ENCODE data around the gene ACAD9.
"Not testable (repeated sequence)": the region's sequence is repeated elsewhere in the genome, so short reads cannot be mapped to it uniquely, and the experiment has no call there.

ACAD9 gene

DNA sequence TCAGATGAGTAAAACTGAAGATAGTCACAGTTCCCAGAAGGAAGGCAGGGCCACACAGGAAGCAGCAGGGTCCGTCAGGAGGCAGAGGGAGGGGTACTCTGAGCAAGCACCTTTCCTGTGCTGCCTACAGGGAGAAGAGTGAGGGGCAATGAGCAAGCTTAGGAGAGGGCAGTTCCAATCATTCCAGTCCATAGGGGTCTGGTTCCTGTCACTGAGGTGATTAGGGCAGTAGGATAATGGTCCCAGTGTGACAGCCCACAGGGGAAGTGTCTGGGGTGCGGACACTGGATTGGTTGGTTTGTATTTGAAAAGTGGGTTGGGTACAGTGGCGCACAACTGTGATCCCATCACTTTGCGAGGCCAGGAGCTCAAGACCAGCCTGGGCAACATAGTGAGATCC, 7.1 kb upstream of the ACAD9 start:
- Histone ChIP-seq H3K36me3 (ENCODE audit: insufficient read depth, low read length) (no peaks in the 10 kb centered on the region; the same call in 1 of the 2 replicates), H3K9me3 (ENCODE audit: control insufficient read depth, insufficient read depth, low read length) (no peaks in the 10 kb centered on the region), H3K9ac (ENCODE audit: low read depth, low read length) (no peak overlapping the region), H3K4me1 (ENCODE audit: insufficient read depth, low read length) (peaks cover 4% of the 10 kb centered on the region; the same call in 1 of the 2 replicates)

DNA sequence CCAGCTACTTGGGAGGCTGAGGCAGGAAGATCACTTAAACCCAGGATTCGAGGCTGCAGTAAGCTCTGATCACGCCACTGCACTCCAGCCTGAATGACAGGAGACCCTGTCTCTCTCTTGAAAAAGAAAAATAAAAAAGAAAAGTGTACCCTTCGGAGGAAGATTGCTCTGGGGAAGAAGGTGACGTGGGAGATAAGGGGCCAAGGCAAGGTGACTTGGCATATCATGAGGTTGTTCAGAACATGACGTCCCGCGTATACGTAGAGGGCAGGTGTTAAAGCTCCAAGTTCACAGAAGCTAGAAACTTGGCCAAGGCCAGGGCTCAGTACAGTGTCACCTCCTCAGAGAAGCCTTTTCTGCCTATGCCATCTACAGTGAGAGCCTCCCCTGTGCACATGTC, 6.7 kb upstream of the ACAD9 start:
- H3K4me1 ChIP-seq (ENCODE audit: insufficient read depth, low read length), result peaks cover 4% of the 10 kb centered on the region; the same call in 1 of the 2 replicates

DNA sequence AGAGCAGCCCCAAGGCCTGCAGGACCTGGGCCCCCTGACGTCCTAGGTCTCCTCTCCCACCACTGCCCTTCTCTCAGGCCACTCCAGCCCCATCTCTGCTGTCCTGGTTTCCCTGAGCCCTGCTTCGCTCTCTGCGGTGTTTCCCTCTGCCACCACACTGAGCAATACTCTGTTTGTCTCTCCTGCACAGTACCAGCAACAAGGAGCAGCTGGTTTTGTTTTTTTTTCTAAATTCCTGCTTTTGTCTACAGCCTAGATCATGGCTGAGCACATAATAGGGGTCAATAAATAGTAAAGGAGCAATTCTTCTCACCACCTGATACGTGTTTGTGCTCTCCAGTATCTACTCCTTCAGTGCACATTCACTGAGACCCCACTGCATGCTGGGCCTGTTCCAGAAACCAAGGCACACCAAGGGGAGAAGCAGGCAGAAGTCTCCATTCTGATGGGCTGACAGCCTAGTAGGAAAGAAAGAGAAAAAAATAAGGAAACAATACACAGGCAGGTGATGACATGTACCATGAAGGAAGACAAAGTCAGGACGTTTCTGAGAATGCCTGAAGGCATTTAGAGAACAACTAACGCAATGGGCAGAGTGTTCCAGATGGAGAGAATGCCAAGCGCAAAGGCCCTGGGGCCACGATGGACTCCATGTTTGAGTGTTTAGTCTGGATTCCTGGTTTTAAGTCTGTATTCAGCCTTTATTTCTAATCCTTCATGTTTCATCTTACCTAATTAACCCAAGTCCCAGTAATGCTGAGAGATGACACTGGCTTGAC, 6.0 kb upstream of the ACAD9 start:
- Histone ChIP-seq H3K9me3 (ENCODE audit: control insufficient read depth, insufficient read depth, low read length) (no peaks in the 10 kb centered on the region), H3K36me3 (ENCODE audit: insufficient read depth, low read length) (no peaks in the 10 kb centered on the region; the same call in 1 of the 2 replicates), H3K4me1 (ENCODE audit: insufficient read depth, low read length) (peaks cover 9% of the 10 kb centered on the region), H3K9ac (ENCODE audit: low read depth, low read length) (no peak overlapping the region)

More for the DNA sequence above, 6.7 kb upstream of the ACAD9 start:
- H3K9me3 ChIP-seq (ENCODE audit: control insufficient read depth, insufficient read depth, low read length), result no peaks in the 10 kb centered on the region
- no peaks in the 10 kb centered on the region; the same call in 1 of the 2 replicates for H3K36me3 ChIP-seq (ENCODE audit: insufficient read depth, low read length)
- no peak overlapping the region for H3K9ac ChIP-seq (ENCODE audit: low read depth, low read length)

DNA sequence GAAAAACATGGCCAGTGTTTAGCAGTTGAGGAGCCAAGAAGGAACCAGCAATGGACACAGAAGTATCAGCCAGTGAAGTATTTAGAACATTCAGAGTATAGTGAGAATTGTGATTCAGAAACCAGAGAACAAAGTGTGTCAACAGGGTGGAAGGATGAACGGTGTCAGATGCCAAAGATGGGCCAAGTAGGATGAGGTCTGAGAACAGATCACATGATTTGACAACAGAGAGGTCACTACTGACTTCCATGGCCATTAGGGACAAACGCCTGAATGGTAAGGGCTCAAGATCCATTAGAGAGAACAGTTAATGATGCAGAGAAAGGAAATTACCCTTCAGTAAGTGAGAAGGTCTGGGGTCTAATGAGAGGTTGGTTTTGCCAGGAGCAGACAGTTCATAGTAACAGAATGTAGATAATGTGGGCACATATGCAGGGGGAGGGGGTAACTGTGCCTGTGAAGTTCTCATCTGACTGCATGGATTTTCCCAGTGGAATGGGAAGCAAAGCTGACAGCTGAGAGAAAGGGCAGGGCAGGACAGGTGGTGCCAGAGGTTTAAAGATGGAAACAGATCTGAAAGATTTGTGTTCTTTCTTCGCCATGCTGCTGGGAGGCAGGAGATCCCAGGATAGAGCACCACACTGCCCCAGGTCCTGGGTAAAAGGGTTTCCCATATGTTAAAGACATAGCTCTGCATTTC, 4.8 kb upstream of the ACAD9 start:
- Histone ChIP-seq H3K9ac (ENCODE audit: low read depth, low read length) (no peak overlapping the region), H3K36me3 (ENCODE audit: insufficient read depth, low read length) (no peaks in the 10 kb centered on the region; the same call in 1 of the 2 replicates), H3K4me1 (ENCODE audit: insufficient read depth, low read length) (peaks cover 9% of the 10 kb centered on the region), H3K9me3 (ENCODE audit: control insufficient read depth, insufficient read depth, low read length) (no peaks in the 10 kb centered on the region)

DNA sequence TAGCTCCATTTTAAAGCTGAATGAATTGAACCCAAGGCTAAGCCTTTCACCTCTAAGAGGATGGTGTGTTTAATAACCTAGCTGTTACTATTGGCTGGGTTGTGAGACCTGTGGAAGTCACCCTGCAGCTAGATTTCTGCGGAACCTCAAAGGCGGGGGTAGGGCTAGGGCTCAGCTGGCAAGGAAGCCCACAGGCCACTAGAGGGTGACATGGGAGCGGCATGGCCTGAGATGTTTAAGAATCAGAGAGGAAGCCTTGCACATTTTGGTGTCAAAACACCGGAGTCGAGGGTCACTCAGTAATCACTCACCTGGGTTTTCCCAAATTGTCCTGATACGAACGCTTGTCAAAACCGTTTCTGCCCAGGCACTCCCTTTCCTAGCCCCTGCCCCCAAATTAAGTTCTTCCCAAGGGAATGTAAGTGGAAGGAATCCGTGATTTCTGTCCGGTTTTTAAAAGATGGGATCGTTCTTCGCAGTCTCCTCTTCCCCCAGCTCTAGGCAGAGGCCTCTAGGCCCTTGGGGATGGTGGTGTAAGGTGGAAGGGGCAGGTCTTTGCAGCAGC, 3.8 kb upstream of the ACAD9 start:
- Histone ChIP-seq H3K36me3 (ENCODE audit: insufficient read depth, low read length) (no peaks in the 10 kb centered on the region; the same call in 1 of the 2 replicates), H3K9me3 (ENCODE audit: control insufficient read depth, insufficient read depth, low read length) (no peaks in the 10 kb centered on the region), H3K9ac (ENCODE audit: low read depth, low read length) (no peak overlapping the region; the same call in 1 of the 2 replicates), H3K4me1 (ENCODE audit: insufficient read depth, low read length) (peaks cover 9% of the 10 kb centered on the region)

DNA sequence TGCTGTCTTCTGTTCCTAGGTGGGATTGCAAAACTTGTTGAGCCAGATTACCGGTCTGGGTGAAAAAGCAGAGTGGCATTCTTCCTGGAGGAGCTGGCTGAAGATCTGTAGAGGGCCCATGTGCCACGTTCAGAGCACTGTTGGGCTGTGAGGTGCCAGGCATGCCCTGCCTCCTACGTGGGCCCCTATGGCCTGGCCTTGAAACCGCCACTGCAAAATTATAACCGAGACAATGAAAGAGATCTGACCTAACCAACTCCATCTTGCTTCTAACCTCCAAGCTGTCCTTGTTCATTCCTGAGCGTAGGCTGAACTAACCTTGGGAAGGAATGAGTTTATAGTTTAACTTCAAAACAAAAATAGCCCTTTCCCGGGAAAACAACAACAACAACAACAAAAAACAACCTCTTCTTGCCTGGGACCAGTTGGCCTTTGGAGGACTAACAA, 1.4 kb upstream of the ACAD9 start:
- H3K4me1 ChIP-seq (ENCODE audit: insufficient read depth, low read length), result peaks cover 9% of the 10 kb centered on the region
- H3K36me3 ChIP-seq (ENCODE audit: insufficient read depth, low read length), result no peaks in the 10 kb centered on the region
- H3K9me3 ChIP-seq (ENCODE audit: control insufficient read depth, insufficient read depth, low read length), result no peaks in the 10 kb centered on the region
- H3K9ac ChIP-seq (ENCODE audit: low read depth, low read length), result peak overlapping the region; percentile 92

DNA sequence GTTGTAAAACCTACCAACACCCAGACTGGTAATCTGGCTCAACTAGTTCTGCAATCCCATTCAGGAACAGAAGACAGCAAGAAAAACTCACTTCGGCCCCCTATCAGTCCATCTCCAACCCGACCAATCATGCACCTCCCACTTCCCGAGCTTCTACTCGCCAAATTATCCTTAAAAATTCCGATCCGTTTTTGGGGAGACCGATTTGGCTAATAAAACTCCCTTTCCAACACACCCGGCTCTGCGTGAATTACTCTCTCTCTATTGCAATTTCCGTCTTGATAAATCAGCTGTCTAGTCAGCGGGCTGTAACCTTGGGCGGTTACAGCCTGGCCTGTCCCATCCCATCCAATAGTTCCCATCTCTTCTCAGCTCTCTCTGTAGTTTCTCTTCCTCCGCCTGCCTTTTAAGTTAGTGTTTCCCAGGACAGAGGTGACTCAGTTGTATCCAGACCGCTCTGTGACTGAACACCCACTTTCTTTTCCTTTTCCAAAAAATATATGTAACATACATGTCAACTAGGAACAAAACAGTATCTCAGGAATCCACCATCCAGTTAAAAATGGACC, 780 bp upstream of the ACAD9 start:
- Histone ChIP-seq H3K9me3 (ENCODE audit: control insufficient read depth, insufficient read depth, low read length) (no peaks in the 10 kb centered on the region), H3K36me3 (ENCODE audit: insufficient read depth, low read length) (no peaks in the 10 kb centered on the region), H3K4me1 (ENCODE audit: insufficient read depth, low read length) (peaks cover 9% of the 10 kb centered on the region), H3K9ac (ENCODE audit: low read depth, low read length) (peak overlapping the region; percentile 92)

DNA sequence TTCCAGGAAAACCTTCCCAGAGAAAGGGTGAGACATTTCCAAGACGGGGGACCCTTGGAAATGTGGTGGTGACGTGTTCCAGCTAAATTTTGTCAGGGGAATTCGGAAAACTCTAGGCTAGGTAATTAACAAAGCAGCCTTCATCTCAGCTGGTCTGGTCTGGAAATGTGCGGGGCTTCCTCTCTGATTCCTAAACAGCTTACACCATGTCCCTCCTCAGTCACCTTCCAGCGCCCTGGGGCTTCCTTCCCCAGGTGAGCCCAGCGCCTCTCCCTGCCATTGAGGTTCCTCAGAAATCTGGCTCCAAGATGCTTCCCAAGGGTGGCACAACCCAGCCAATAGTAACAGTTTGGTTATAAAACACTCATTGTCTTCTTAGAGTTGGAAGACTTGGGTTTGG, 571 bp downstream of the ACAD9 start:
- H3K9ac ChIP-seq (ENCODE audit: low read depth, low read length), result peak overlapping the region; percentile 92
- no peaks in the 10 kb centered on the region for H3K36me3 ChIP-seq (ENCODE audit: insufficient read depth, low read length)
- no peaks in the 10 kb centered on the region for H3K9me3 ChIP-seq (ENCODE audit: control insufficient read depth, insufficient read depth, low read length)
- peaks cover 9% of the 10 kb centered on the region for H3K4me1 ChIP-seq (ENCODE audit: insufficient read depth, low read length)

DNA sequence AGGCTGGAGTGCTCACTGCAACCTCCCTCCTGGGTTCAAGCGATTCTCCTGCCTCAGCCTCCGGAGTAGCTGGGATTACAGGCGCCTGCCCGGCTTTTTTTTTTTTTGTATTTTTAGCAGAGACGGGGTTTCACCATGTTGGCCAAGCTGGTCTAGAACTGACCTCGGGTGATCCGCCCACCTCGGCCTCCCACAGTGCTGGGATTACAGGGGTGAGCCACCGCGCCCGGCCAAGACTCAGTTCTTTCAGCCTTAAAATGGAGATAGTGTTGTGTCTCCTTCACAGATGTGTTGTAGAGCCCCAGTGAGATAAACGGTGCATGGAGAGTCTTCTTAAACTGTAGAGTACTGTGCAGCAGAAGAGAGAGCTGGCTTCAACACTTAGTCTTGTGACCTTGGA, 1.0 kb downstream of the ACAD9 start:
- H3K4me1 ChIP-seq (ENCODE audit: insufficient read depth, low read length), result not testable (repeated sequence)

DNA sequence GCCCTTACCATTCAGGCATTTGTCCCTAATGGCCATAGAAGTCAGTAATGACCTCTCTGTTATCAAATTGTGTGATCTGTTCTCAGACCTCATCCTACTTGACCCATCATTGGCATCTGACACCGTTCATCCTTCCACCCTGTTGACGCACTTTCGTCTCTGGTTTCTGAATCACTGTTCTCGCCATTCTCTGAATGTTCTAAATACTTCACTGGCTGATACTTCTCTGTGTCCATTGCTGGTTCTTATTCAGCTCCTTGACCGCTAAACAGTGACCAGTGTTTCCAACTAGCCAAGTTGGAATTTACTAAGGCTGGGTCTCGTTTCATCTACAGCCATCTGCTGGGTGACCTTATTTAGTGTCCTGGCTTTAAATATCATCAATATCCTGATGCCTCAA, 2.2 kb downstream of the ACAD9 start:
- peaks cover 5% of the 10 kb centered on the region; the same call in 1 of the 2 replicates for H3K4me1 ChIP-seq (ENCODE audit: insufficient read depth, low read length)

More for the DNA sequence above, 1.0 kb downstream of the ACAD9 start:
- H3K9me3 ChIP-seq (ENCODE audit: control insufficient read depth, insufficient read depth, low read length); H3K36me3 ChIP-seq (ENCODE audit: insufficient read depth, low read length): not testable (repeated sequence)
- H3K9ac ChIP-seq (ENCODE audit: low read depth, low read length), result peak overlapping the region; percentile 30; the same call in 1 of the 2 replicates

DNA sequence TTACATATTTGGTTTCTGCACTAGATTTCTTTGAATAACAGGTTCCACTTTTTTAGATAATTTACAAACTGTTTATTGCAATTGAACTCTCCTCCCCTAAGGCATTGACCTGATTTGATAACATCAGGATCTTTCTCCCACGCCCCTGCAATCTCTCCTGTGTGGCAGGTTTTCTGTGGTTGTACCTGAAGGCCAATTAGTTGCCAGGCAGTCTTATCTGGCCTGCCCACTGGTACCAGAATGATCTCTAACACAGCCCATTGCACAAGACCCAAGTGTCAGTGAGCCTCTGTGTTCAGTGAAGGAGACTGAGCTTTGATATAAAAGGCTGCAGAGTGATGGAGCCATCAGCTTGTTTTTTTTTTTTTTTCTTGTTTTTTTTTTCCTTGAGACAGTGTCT, 3.3 kb downstream of the ACAD9 start:
- Histone ChIP-seq H3K36me3 (ENCODE audit: insufficient read depth, low read length) (no peaks in the 10 kb centered on the region), H3K4me1 (ENCODE audit: insufficient read depth, low read length) (peaks cover 5% of the 10 kb centered on the region; the same call in 1 of the 2 replicates), H3K9me3 (ENCODE audit: control insufficient read depth, insufficient read depth, low read length) (no peaks in the 10 kb centered on the region), H3K9ac (ENCODE audit: low read depth, low read length) (no peak overlapping the region)

More for the DNA sequence above, 2.2 kb downstream of the ACAD9 start:
- H3K9ac ChIP-seq (ENCODE audit: low read depth, low read length), result no peak overlapping the region
- H3K9me3 ChIP-seq (ENCODE audit: control insufficient read depth, insufficient read depth, low read length), result no peaks in the 10 kb centered on the region
- H3K36me3 ChIP-seq (ENCODE audit: insufficient read depth, low read length), result no peaks in the 10 kb centered on the region

DNA sequence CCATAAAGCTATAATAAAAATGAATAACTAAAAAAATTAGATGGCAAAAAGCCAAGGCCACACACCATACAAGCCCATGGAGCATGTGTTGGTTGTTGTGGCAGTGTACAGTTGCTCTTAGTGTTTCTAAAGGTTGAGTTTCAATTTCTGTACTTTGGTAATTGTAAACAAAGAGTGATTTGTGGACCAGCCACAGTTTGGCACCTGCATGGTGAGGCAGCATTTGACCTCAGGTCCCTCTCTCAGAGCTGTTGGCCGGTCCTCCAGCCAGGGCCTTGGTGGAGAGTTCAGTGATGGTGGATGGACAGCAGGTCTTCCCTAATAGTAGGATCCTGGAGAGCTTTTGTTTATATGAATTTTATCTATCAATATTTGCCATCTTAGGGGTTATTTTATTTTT, 5.6 kb downstream of the ACAD9 start:
- no peaks in the 10 kb centered on the region for H3K36me3 ChIP-seq (ENCODE audit: insufficient read depth, low read length)

DNA sequence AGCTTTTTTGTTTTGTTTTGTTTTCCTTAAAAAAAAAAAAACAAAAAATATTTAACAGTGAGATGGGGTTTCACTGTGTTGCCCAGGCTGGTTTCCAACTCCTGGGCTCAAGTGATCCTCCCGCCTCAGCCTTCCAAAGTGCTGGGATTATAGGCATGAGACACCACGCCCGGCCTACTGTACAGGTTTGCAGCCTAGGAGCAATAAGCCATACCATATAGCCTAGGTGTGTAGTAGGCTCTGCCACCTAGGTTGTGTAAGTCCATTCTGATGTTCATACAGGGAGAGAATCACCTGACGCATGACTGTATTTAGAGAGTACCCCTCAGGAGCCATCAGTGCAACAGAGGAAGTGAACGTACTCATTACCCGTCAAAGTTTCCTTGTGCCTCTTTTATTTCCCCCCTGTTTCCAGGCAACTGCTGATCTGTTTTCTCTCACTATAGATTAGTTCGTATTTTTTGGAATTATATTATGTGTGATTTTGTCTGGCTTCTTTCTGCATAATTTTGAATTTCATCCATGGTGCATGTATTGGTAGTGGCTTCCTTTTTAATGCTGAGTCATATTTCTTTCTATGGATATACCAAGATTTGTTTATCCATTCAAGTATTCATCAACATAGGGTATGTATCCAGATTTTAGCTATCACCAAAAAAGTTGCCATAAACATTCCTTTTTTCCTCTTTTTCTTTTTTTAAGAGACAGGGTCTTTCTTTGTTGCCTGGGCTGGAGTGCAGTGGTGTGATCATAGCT, 9.9 kb downstream of the ACAD9 start:
- Histone ChIP-seq H3K9ac (ENCODE audit: low read depth, low read length) (no peak overlapping the region), H3K36me3 (ENCODE audit: insufficient read depth, low read length) (peaks cover 4% of the 10 kb centered on the region), H3K9me3 (ENCODE audit: control insufficient read depth, insufficient read depth, low read length) (no peaks in the 10 kb centered on the region), H3K4me1 (ENCODE audit: insufficient read depth, low read length) (no peaks in the 10 kb centered on the region)

More for the DNA sequence above, 5.6 kb downstream of the ACAD9 start:
- no peaks in the 10 kb centered on the region for H3K4me1 ChIP-seq (ENCODE audit: insufficient read depth, low read length)
- H3K9me3 ChIP-seq (ENCODE audit: control insufficient read depth, insufficient read depth, low read length), result no peaks in the 10 kb centered on the region
- H3K9ac ChIP-seq (ENCODE audit: low read depth, low read length), result no peak overlapping the region
